GM12878 (cell line): ENCODE results near the gene RANBP17. TPM values are rescaled to one million over a fixed set of nuclear protein-coding genes. Genes with fewer than 3 reads are reported as not detected.

Experiments
- ATAC-seq: fragments of 200-7000 bp; cut with Tn5 transposase; 3 replicates; pipeline ENCODE4 v1.9.1; 2020; ENCODE audit warnings: mild to moderate bottlenecking, moderate library complexity
- BruUV-seq: library from RNA; stranded (reverse); fragments of 400-500 nt; replicated peaks from 2 replicates; lab custom pipeline; 2021; lab: Mats Ljungman, UMichigan
- CTCF ChIA-PET: fragments of 300-600 bp; sonication (Branson Sonifier 250); formaldehyde crosslinking; extraction: SDS; loops from one replicate; lab custom pipeline; 2021; ENCODE audit warnings: inconsistent platforms; lab: Yijun Ruan, JAX
- POLR2A ChIA-PET: fragments of 350-600 bp; formaldehyde crosslinking; extraction: SDS; loops from one replicate; lab custom pipeline; 2021; ENCODE audit warnings: inconsistent platforms; lab: Charles Lee
- RAD21 ChIA-PET: fragments of 300-600 bp; sonication (Branson Sonifier 250); formaldehyde crosslinking; loops from one replicate; lab custom pipeline; 2023; ENCODE audit warnings: antibody characterized with exemption; ENCODE audit not compliant: unreplicated experiment; lab: Charles Lee
- SMC1A ChIA-PET: fragments of 300-600 bp; sonication (Branson Sonifier 250); formaldehyde crosslinking; loops from one replicate; lab custom pipeline; 2023; ENCODE audit not compliant: unreplicated experiment, uncharacterized antibody; lab: Charles Lee
- DNase-seq: peaks from one replicate; pipeline ENCODE4 v3.0.0-alpha.2; 2011; ENCODE audit warnings: low read depth, low spot score
- FAIRE-seq: peaks from 3 replicates; lab custom pipeline; 2011; peaks lifted over from hg19 to GRCh38; lab: Jason Lieb, UNC
- H2AFZ ChIP-seq: 2 replicates; pipeline ENCODE4 v1.6.0; 2011; ENCODE audit warnings: low read depth, low read length, control low read depth; ENCODE audit not compliant: control insufficient read depth
- H3K27ac ChIP-seq: 2 replicates; pipeline ENCODE4 v1.5.1; 2011; ENCODE audit warnings: control low read depth; ENCODE audit not compliant: control insufficient read depth, insufficient read depth
- H3K27me3 ChIP-seq, 2 experiments: replicated peaks in 1 of 2; 2 replicates each; pipeline versions ENCODE4 v1.6.0 to v1.6.1; 2011; ENCODE audit warnings: low read length in 1 of 2; ENCODE audit not compliant: control insufficient read depth in 2 of 2, insufficient read depth in 2 of 2
- H3K36me3 ChIP-seq, 2 experiments: 2 replicates each; pipeline ENCODE4 v1.5.1; 2011; ENCODE audit warnings: low read length in 1 of 2; ENCODE audit not compliant: control insufficient read depth in 2 of 2, insufficient read depth in 2 of 2
- H3K4me1 ChIP-seq: 2 replicates; pipeline ENCODE4 v1.6.1; 2011; ENCODE audit warnings: mild to moderate bottlenecking, low read length, moderate library complexity, mixed read lengths; ENCODE audit not compliant: control insufficient read depth, insufficient read depth
- H3K4me2 ChIP-seq: 2 replicates; pipeline ENCODE4 v1.6.0; 2011; ENCODE audit warnings: control low read depth; ENCODE audit not compliant: control insufficient read depth, insufficient read depth
- H3K4me3 ChIP-seq: fragments of 200-600 bp; sonication (generic); 2 replicates; pipeline ENCODE4 v1.5.1; 2016
- H3K79me2 ChIP-seq: 2 replicates; pipeline ENCODE4 v1.6.0; 2011; ENCODE audit warnings: low read length; ENCODE audit not compliant: control insufficient read depth, insufficient read depth
- H3K9ac ChIP-seq: 2 replicates; pipeline ENCODE4 v1.8.0; 2011; ENCODE audit warnings: low read length, control low read depth, mixed read lengths; ENCODE audit not compliant: control insufficient read depth, insufficient read depth
- H3K9me3 ChIP-seq: replicated peaks from 3 replicates; pipeline ENCODE4 v1.5.1; 2011; ENCODE audit warnings: mild to moderate bottlenecking, low read length; ENCODE audit not compliant: control insufficient read depth, insufficient read depth
- H4K20me1 ChIP-seq: 2 replicates; pipeline ENCODE4 v1.6.0; 2011; ENCODE audit not compliant: control insufficient read depth, insufficient read depth
- BHLHE40 ChIP-seq, 2 experiments: fragments of 450-650 bp in 1 of 2; IDR thresholded peaks; 2 replicates each; pipeline ENCODE4 v1.6.1; 2011 to 2017; ENCODE audit warnings: low read depth in 2 of 2, borderline replicate concordance in 1 of 2, improper control_type of control experiment in 1 of 2, low read length in 1 of 2, mild to moderate bottlenecking in 1 of 2
- CBX5 ChIP-seq: sonication (generic); IDR thresholded peaks from 2 replicates; pipeline ENCODE4 v1.6.1; 2016; ENCODE audit warnings: low read depth, moderate library complexity, mild to moderate bottlenecking, inconsistent platforms
- CHD1 ChIP-seq: IDR thresholded peaks from 2 replicates; pipeline ENCODE4 v1.6.1; 2012; ENCODE audit warnings: low read depth, low read length, improper control_type of control experiment
- FOS ChIP-seq: IDR thresholded peaks from 3 replicates; pipeline ENCODE4 v1.6.1; 2011; ENCODE audit warnings: borderline replicate concordance; ENCODE audit not compliant: insufficient read length; ENCODE audit errors: extremely low read depth
- GATAD2B ChIP-seq: fragments of 450-650 bp; conservative IDR thresholded peaks from 2 replicates; pipeline ENCODE4 v1.6.1; 2017; ENCODE audit warnings: low read depth, mild to moderate bottlenecking, moderate library complexity
- HDAC2 ChIP-seq: fragments of 200-600 bp; sonication (generic); IDR thresholded peaks from 2 replicates; pipeline ENCODE4 v1.6.1; 2017
- IKZF2 ChIP-seq, 2 experiments: fragments of 450-650 bp; IDR thresholded peaks; 2 replicates each; pipeline ENCODE4 v1.6.1; 2017; ENCODE audit warnings: mild to moderate bottlenecking in 2 of 2, moderate library complexity in 2 of 2
- IRF3 ChIP-seq: fragments of 450-650 bp; IDR thresholded peaks from 2 replicates; pipeline ENCODE4 v1.6.1; 2014; ENCODE audit warnings: mild to moderate bottlenecking
- RAD21 ChIP-seq: IDR thresholded peaks from 2 replicates; pipeline ENCODE4 v1.6.1; 2011; ENCODE audit warnings: mild to moderate bottlenecking, low read depth, low read length, moderate library complexity; ENCODE audit not compliant: insufficient read depth
- RCOR1 ChIP-seq: conservative IDR thresholded peaks from 2 replicates; pipeline ENCODE4 v1.6.1; 2012; ENCODE audit warnings: low read depth, low read length, improper control_type of control experiment
- TCF12 ChIP-seq: IDR thresholded peaks from 2 replicates; pipeline ENCODE4 v1.6.1; 2011; ENCODE audit warnings: low read depth, mild to moderate bottlenecking, low read length
- YY1 ChIP-seq: IDR thresholded peaks from 2 replicates; pipeline ENCODE4 v1.6.1; 2011; ENCODE audit warnings: low read depth, mild to moderate bottlenecking, low read length
- ZNF207 ChIP-seq: fragments of 450-650 bp; IDR thresholded peaks from 2 replicates; pipeline ENCODE4 v1.6.1; 2014; ENCODE audit warnings: antibody characterized with exemption, mild to moderate bottlenecking, borderline replicate concordance
- ZNF274 ChIP-seq: IDR thresholded peaks from one replicate; pipeline ENCODE4 v1.8.0; 2011; ENCODE audit not compliant: insufficient read length, insufficient read depth
- WGBS: methylation state at CpG from one replicate; pipeline ENCODE4 v1.1.6; 2016; ENCODE audit warnings: low lambda C conversion rate; ENCODE audit not compliant: insufficient replicate concordance, insufficient coverage; ENCODE audit errors: missing lambda C conversion rate; 5-methylcytosine and 5-hydroxymethylcytosine counted together
- in situ Hi-C: fragments of 300-500 bp; cut with MboI; formaldehyde crosslinking; loops from 9 replicates; pipeline ENCODE4 v1.14.3; 2018; ENCODE audit warnings: mixed read lengths
- intact Hi-C: fragments of 100-400 bp; cut with micrococcal nuclease; formaldehyde crosslinking; loops from one replicate; pipeline ENCODE4 v1.14.2; 2022; ENCODE audit not compliant: unreplicated experiment
- polyA plus RNA-seq, 11 experiments: library from polyadenylated mRNA; depleted of rRNA in 4 of 11; unstranded in 6 of 11; stranded (reverse) in 5 of 11; fragments of >200 nt; fragmentation: Nextera tagmentation in 4 of 11; fragmentation: Illumina TruSeq in 1 of 11; extraction: Ambion mirVana in 4 of 11; extraction: Trizol in 1 of 11; gene quantifications; 1 replicate in 1 of 11; 2 replicates in 10 of 11; pipeline versions ENCODE4 v1.2.1 to v1.2.3, GENCODE V29; 2011 to 2016; ENCODE audit warnings: inconsistent platforms in 2 of 11, missing spikeins in 2 of 11, low read depth in 1 of 11
- total RNA-seq, 4 experiments: library from RNA; depleted of rRNA in 3 of 4; stranded (reverse); fragments of >200 nt in 3 of 4; fragmentation: Illumina TruSeq in 1 of 4; extraction: Trizol in 1 of 4; gene quantifications; 2 replicates each; pipeline versions ENCODE4 v1.2.1 to v1.2.3, GENCODE V29; 2013 to 2021
- TF ChIP-seq, protein P1 (sequence below): IDR thresholded peaks from 2 replicates; pipeline ENCODE4 v1.6.1; 2011; ENCODE audit warnings: borderline replicate concordance, low read depth, mild to moderate bottlenecking, moderate library complexity, mixed read lengths, low read length; ENCODE audit not compliant: insufficient read depth; ENCODE audit errors: extremely low read length

The RANBP17 gene
- total and polyA plus RNA-seq, 10 of the 15 experiments (the other 5 are each of a cell fraction or from before 2014, with no cell fraction given): 0.10 TPM; not detected in 9

DNA sequence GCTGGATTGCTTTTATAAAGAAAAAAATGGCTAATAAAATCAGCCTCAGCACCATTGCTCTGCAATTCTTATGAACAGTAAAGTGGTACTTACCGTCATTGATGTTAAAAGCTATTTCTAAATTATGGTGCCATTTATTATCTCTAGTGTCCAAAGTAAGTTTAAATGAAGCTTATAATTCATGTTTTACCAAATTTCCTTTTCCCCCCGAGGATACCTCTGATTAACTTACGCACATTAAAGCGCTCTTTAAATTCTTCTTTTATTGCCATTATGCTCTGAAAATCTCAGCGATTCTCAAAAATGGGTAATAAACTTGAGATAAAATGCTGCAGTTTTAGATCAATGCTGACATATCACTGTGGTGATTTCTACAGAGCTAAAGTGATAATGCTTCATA lies 460.7 kb downstream of the RANBP17 start:
- Histone ChIP-seq H3K4me3 (no peak overlapping the region), H4K20me1 (no peaks in the 10 kb centered on the region), H3K4me2 (no peak overlapping the region), H3K36me3 (no peaks in the 10 kb centered on the region), H3K27ac (no peak overlapping the region), H3K9ac (no peak overlapping the region), H3K79me2 (no peaks in the 10 kb centered on the region), H3K27me3 (peaks cover 0 to 7% of the 10 kb centered on the region in 2 experiments; a peak in 2 of 4 replicates), H2AFZ (no peak overlapping the region), H3K4me1 (no peaks in the 10 kb centered on the region), H3K9me3 (no peaks in the 10 kb centered on the region)
- POLR2A ChIA-PET: no interaction called here
- no peak for ATAC-seq
- no peak for FAIRE-seq
- DNase-seq: no peak
- BruUV-seq: no TSS peak
- TF ChIP-seq ZNF207 (no peak), FOS (no peak), CHD1 (no peak), ZNF274 (no peak), IKZF2 (IDR thresholded peaks at IDR 0.05) (no peak), IRF3 (no peak), TCF12 (no peak), RCOR1 (no peak), BHLHE40 (IDR thresholded peaks at IDR 0.05; ENCODE audit: borderline replicate concordance in 1 of 2, low read depth in 2 of 2, low read length in 1 of 2) (no peak), CBX5 (no peak), GATAD2B (no peak), RAD21 (no peak), YY1 (no peak), HDAC2 (no peak)
- TF ChIP-seq, protein P1, sequence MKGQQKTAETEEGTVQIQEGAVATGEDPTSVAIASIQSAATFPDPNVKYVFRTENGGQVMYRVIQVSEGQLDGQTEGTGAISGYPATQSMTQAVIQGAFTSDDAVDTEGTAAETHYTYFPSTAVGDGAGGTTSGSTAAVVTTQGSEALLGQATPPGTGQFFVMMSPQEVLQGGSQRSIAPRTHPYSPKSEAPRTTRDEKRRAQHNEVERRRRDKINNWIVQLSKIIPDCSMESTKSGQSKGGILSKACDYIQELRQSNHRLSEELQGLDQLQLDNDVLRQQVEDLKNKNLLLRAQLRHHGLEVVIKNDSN: no peak
- CTCF ChIA-PET: no interaction called here
- WGBS: 82% methylated on average over 5 of the region's 5 CpGs
- SMC1A ChIA-PET: no interaction called here
- in situ Hi-C loops: no loop called here
- intact Hi-C loops: no loop called here
- RAD21 ChIA-PET: no interaction called here
